Activated gamma-delta T cell treated with anti-CD3 and anti-CD28 coated beads, Interleukin-2, amount 50 U/mL, for 16 hours (primary cell): ENCODE results near the gene EHD4.

Experiments used
- DNase-seq: peaks from one replicate; pipeline ENCODE4 v3.0.0-alpha.2; 2020; ENCODE audit warnings: low read depth

The EHD4 gene

DNA sequence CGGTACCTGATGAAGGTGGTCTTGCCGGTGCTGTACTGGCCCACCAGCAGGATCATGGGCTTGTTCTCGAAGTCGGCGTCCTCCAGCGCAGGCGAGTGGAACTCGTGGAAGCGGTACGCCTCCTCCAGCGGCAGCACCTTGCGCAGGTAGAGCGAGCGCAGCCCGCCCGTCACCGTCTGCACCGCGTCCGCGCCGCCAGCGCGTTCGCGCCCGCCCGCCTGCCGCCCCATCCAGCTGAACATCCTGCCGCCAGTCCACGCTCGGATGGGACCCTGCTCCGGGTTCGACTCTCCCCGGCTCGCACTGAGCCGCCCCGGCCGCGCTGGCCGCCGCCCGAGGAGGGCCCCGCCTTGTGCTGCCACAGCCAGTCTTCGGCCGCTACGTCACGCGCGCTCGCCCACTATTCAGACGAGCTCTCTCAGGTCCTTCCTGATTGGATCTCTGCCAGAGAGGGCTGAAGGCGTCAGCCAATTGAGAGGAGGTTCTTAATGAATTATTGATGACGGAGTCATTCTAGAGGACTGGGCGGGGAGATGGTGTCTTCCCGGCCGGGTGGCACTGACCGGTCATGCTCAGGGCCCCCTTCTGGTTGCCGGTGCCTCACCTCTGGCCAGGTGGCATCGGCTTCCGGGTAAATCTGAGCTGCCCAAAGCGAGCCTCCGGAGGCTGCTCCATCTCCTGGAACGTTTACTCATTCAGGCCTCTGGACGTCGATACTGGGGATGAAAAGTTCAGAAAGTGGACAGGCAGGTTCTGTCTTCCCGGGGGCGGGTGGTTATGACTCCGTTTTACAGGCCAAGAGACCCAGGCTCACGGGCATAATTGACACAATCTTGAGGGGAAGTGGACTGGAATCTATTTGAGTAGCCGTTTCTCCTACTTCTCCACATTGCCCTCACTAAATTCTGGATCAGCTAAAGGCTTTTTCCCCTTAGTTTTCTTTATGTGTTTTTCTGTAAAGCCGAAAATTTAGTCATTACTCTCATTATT lies at the start of gene EHD4:
Gene EHD4 (minus strand): TSS at position 305 of the 990 bp plus-strand sequence. CDS start 63 bp downstream, at position 242.
- DNase-seq = peak; percentile 88

DNA sequence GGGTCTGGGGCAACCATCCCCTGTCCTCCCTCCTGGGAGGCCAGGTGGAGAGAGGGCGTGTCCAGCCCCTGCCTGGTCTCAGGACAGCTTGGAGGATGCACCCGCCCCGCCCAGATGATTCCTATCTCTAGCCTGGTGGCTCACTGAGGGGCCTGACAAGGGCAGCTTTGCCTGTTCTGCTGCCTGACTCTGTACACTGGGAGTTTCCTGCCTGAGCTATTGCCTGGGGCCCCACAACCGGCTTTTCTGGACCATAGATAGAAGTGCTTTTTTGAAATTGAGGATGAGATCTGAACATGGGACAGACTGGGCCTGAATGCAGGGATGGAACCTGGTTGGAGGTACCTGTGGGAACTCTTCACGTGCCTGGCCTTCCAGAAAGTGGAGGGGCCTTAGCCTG lies 49.2 kb upstream of the EHD4 start:
- DNase-seq = no peak

DNA sequence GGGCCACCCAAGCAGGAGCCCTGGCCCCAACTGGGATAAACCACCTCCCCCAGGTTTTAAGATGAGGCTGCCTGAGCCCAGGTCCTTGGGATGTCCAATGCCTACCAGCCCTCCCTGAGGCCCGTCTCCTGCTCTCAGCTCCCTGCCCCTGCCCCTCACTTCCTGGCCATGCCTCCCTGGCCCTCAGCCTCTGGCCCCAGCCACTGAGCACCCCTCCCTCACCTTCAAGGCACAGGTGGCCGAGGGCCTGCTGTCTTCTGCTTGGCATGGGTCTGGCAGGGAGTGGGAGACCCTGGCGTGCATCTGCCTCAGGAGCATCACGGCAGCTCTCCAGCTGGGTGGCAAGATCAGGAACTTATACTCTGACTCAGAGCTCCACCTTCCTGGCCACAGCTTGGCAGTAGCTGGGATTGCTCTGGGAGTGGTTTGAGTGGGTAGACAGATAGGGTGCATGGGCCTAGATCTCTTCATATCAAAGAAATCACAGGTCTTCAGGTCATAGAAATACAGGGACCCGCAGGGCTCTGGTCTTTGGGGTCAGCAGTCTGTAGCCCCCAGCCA lies 48.4 kb upstream of the EHD4 start, which contains the start of gene PLA2G4E:
Gene PLA2G4E (minus strand): TSS at position 330 of the 561 bp plus-strand sequence. CDS start 12 bp downstream, at position 318.
- DNase-seq = no peak

DNA sequence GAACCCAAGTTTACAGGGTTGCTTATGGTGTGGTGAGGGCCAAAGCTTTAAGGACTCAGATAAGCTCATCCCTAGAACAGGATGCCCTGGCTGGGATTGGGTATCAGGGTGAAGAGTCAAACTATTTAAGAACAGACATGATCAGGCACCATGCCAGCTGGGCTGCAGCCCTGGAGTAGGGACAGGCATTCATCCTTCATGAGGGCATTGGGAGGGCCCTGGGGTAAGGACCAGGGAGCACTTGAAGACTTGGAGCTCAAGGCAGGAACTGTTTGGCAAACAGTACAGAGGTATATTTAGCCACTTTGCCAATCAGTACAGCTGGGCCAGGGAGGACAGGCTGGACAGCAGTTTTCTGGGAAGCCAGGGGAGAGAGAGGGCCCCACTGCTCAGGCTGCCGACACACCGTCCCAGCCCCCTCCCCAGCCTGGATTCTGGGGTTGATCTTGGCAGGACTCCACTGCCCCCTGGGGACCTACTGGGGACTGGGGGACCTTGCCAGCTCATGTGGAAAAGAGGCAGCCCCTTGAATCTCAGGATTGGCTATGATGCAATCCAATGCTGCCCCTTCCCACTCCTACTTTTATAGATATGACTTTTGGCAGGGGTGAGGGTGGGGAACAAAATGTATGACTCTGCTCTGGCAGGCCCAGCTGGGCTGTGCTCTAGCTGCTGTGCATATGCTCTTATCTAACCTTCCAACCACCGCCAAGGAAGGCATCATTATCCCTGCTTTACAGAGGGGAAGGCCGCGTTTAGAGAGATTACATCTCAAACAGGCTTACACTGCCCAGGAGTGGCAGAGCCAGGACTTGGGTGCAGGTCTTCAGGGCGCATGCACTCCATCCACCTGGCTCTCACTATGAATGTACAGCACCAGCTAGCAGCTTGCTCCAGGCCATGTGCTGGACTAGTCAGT lies 46.2 kb upstream of the EHD4 start:
- no peak for DNase-seq

DNA sequence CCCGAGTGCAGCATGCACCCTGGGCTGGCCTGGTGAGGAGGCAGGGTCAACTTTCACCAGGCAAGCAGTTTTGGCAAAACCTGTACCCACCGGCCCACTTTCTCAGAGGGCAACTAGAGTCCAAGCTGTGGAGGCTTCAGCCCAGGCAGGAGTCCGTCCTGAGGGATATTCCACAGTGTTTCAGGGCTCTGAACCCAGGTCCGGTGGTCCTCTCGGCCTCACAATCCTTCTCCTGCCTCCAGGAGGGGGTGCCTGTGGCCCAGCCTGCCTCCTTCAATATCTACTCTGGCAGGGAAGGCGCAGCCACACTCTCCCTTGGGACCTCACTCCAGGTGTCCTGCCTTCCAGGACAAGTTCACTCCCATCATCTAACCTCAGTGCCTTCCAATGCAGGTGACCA lies 44.6 kb upstream of the EHD4 start:
- no peak for DNase-seq

DNA sequence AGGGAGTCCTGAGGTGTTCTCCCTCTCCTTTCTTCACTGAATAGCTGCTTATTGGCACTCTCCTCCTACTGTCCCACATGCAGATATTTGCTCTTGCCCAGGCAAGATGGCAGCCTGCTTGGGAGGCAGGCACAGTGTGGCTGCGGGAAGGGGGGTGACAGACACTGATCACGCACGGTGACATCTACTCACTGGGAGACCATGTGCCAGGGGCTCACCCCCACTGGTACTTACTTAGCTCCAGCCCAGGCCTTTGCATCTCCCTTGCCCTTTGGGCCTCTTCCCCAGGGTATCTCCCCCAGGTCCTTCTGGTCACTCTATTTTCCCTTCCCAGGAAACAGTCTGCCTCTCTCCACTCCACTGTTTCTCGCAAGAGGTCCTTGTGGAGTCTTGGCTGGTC lies 42.0 kb upstream of the EHD4 start:
- no peak for DNase-seq

DNA sequence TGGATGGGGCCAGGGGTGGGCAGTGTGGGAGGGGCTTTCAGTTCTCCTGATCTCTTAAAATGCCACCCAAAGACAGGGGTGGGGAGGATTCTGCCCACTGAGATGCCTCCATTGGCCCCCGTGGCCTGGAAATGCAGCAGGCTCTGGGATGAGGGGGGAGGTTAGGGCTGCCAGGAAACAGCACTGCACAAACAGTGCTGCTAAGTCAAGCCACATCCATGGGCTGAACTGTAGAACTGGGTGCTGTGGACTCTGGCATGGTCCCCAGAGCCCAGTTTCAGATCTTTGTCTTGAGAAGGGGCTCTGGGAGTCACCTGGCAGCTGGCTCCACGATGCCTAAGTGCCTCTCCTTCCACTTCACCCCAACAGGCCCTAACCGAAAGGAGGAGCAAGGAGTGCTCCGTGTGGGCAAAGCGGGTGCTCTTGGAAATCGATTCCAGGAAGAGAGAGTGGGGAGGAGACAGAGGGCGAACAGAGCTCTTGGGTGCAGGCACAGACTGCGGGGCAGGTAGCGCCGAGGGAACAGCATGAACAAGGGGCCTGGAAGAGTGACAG lies 40.6 kb upstream of the EHD4 start:
- no peak for DNase-seq

DNA sequence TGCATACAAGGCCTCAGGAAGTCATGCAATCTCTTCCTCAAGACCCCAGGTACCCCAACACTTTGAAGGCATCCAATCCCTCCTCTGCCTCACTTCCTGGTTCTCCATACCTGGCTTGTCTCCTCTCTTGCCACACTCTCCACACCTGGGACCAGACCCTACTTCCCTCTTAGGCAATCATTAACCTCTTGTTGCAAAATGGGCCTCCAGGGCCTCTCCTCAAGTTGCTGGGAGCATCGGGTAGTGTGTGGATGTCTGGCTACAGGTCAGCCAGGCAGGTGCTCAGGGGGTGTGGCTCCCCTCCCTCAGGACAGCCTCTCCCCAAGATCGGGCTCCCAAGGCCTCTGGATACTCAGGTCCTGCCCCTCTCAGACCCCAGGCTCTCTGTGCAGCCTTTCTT lies 39.9 kb upstream of the EHD4 start:
- no peak for DNase-seq

DNA sequence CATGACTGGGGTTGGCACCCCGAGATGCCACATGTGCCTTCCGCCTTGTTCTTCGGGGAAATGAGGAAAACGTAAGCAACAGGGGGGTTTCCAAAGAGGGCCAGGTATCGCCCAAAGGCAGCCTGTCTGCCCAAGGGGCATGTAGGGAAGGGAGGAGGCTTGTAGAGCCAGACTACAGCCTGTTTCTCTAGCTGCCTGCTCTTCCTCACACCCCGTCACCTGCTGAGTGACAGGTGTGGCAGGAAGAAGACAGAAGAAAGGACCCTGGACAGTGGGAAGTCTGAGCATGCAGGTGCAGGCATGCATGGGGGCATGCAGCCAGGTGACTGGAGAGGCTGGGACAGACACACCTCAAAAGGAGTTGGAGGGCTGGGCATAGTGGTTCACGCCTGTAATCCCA lies 38.7 kb upstream of the EHD4 start:
- DNase-seq = no peak

DNA sequence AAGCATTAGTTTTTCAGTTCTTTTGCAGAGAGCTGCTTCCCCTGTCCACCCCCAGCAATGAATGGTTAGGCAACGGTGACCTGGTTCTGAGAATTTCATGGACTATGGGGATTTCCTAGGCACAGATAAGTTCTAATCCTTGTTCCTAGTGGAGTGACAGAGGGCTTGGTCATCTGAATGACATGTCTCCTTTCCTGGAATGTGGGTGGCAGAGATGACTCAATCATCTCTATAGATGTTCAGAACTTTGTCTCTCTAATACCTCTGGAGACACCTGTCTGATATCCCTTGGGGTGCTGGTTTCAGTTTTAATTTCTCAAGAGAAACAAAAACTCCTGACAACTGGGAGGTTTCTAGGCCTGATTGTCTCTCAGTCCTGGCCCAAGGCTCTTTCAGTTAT lies 38.1 kb upstream of the EHD4 start:
- DNase-seq = no peak

DNA sequence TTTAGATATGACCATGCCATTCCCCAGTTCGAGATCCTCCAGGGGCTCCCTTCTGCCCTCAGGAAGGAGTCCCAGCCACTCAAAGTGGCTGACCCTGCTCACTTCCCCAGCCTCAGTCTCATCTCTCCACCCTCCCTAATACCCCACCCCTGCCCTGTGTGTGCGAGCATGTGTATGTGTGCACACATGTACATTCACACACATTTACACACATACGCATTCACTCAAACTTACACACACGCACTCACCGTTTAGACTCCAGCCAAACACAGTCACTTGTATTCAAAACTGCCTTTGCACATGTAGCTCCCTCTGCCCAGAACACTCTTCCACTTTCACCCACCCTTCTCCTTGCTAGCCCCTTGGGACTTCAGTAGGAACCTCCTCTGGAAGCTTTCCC lies 37.1 kb upstream of the EHD4 start:
- no peak for DNase-seq

DNA sequence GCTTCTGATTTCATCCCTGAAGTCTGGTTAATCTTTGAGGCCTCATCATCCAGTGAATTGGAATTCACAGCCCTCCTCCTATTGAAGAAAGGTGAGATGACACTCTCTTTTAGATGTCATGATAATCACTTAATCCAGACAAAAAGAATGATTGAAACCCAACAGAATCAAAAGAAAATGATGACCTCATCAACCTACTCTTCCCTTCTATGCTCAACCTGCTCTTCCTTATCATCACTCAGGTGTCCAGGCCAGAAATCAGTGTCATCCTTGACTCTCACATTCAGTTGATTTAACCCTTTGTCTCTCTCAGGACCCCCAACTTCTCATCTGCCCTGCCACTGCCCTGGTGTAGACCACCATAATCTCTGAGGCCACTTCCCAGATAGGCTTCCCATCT lies 36.7 kb upstream of the EHD4 start:
- no peak for DNase-seq

DNA sequence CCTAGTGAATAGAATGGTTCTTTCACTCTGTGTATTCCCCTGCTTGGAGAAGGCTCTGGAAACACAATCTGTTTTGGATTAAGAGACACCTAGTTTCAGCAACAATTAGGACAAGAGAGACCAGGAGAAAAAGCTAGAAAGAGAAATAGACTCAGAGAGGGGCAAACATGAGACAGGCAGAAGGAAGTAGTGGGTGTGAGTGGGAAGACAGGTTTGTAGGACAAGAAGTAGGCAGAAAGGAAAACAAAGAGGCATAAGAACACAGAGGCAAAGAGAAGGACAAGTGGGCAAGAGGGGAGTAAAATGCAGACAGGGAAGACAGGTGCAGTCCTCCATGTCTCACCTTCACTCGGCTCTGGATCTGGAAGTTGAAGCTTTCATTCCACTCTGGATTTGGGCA lies 35.0 kb upstream of the EHD4 start:
- no peak for DNase-seq

DNA sequence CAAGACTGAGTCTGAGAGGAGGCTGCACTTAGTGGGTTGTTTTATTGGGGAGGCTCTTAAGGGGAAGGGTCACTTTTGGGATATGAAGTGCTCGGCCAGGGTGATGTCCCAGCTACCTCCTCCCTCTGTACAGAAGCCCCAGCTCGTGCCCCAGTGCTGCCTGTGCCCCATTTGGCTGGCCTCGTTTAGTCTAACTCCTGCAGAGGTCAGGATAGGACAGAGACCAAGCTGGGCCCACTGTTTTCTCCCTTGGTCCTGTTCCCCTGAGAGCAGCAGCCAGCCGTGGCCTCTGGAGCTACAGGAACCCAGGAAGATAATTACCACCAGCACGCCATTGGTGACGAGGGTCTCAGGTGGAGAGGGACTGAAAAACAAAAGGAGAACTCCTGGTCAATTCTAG lies 30.0 kb upstream of the EHD4 start:
- DNase-seq = no peak

DNA sequence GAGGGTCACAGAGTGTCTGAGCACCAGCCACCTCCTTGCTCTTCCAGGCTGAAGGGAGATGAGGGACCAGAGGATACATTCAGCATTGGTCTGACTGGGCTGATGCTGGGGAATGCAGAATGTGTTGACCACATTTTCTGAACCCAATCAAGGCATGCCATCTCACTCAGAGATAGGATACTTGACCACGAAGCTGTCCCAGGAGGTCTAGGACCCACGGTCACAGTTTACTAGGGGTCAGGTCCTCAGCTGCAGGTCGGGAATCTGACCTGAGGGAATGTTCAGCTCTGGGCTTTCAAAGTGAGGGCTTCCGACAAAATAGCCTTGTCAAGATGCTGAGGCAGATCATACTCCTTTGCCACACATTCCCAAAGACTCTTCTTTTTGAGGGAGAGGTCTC lies 28.9 kb upstream of the EHD4 start:
- no peak for DNase-seq

DNA sequence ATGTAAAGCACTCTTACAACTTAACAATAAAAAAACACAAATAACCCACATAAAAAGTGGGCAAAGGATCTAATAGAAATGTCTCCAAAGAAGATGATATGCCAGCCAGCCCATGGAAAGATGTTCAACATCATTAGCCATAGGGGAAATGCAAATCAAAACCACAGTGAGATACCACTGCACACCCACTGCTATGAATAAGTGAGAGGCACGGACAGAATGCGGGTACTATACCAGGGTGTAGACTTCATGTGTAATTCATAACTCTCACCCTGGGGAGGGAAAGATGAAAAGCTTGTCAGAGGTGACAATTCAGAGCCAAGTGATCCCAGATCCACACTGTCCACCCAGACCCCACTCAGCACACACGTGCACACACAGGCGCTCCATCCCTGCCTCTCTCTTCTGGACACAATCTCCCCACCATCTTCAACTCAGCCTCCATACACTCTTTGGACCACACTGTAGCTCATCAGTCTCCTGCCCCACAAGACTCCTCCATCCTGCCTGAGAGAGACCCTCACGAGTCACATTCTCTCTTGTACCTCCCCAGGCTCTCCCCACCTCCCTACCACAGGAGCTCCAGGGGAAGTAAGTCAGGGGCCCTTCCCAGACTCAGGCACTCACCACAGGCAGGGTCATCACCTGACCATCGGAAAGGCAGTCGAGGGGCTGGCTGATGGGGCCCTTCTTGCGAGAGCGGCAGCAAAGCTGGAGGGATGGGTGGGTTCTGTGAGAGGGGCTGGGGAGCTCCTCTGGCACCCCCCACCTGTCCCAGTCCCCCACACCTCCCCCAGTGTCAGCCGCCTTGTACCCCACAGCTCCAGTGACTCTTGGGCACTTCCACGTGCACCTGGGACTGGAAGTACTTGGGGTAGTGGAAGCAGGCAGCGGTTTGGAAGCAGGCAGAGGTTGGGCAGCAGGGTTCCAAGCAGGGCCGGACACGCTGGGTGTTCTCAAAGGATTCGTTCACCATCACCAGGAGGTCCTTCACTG lies 27.2 kb upstream of the EHD4 start:
- no peak for DNase-seq

DNA sequence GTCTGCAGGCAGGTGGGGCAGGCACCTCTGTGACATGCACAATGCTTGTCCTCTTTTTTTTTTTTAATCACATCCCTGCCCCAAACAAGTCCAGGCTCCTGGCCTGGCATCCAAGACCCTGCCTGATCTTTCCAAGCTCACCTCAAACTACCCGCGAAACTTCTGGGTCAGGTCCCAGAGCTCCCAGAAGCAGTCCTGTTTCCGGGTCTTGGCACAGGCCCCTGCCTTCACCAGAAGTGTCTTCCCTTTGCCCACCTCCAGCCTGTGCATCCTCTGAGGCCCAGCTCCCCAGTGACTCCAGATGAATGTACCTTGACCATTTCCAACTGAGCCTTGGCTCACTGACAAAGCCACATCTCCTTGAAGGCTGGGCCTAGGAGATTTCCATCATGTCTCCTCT lies 25.5 kb upstream of the EHD4 start:
- no peak for DNase-seq

DNA sequence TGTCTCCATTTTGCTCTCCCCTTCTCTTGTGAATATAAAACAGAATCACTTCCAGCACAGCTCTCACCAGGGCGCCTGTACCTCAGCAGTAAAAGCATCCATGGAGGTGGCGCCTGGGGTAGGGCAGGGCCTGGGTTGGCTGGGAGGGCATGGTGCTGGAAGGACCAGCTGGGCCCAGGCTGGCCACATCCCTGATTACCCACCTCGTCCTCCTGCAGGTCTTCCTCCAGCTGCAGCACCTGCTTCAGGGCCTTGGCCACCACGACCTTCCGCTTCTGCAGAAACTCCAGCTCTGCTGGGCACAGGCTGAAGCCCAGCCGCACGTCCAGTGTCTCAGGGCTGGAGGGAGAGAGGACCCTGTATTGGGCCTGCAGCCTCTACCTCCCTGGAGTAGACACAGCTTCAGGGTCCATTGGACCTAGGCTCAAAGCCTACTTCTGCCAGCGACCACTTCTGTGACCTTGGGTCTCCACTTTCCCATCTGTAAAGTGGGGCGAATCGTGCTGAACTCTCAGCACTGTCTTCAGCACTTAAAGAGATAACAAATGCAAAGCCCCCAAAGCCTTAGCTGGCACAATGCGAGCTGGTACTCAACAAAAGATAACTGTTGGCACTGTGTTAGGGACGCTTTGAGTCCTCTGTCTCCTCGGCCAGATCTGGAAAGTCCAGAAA lies 24.7 kb upstream of the EHD4 start:
- no peak for DNase-seq

DNA sequence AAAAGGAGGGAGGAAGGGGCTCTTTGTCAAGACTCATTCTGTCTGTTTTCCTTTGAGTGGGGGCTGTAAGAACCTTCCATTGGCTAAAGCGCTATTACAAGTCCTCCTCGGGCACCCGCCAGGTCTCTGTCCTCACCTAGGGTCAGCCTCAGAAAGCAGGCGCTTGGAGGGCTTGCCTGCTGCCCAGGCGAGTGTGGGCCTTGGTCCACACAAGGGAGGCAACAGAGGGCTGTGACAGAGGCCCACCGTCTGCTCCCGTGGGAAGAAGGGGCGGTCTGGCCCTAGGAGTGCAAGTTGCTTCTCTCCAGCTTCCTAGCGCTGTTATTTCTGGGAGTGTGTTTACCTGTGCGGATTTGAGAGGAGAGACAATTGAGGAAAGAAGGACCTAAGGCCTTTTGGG lies 24.0 kb upstream of the EHD4 start:
- DNase-seq = no peak

DNA sequence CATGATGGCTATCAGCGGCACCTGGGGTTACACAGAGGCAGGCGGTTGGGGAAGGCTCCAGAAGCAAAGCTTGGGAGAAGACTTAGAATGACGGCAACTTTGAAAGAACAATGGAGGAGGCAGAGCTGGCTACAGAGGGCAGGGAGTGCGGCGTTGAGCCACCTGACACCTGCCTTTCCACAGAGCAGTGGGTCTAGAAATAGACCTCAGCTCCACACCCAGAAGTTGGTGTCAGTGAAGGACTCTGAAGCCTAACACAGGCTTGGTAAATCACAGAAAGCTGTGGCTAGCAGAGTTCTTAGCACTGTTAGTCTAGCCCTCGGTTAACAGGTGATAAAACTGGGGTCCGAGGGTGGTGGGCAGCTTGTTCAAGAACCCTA lies 23.1 kb upstream of the EHD4 start:
- DNase-seq = no peak
